ENCODE results near the gene TSC22D3.
A peak's percentile ranks its signal among the peaks of the same experiment; 100 is the strongest.
"Not testable (repeated sequence)": the region's sequence is repeated elsewhere in the genome, so short reads cannot be mapped to it uniquely, and the experiment has no call there.

Gene TSC22D3

GRCh38 chrX:107683124-107683895 lies 92.3 kb downstream of the TSC22D3 start:
- DNase-seq (ENCODE audit: low spot score) (no peak), FAIRE-seq (no peak)

- DNase-seq (ENCODE audit: low spot score) = no peak
- FAIRE-seq = no peak
These were observed 93.3 kb downstream of the TSC22D3 start for GRCh38 chrX:107682256-107682655.

GRCh38 chrX:107678957-107679740 lies 96.4 kb downstream of the TSC22D3 start:
- DNase-seq (ENCODE audit: low spot score) (no peak), FAIRE-seq (no peak)

GRCh38 chrX:107677909-107678308 lies 97.7 kb downstream of the TSC22D3 start:
- no peak for FAIRE-seq
- no peak for DNase-seq (ENCODE audit: low spot score)

GRCh38 chrX:107677501-107677901 lies 98.1 kb downstream of the TSC22D3 start:
- no peak for DNase-seq (ENCODE audit: low spot score)
- no peak for FAIRE-seq

GRCh38 chrX:107676559-107677378 lies 98.8 kb downstream of the TSC22D3 start:
- no peak for FAIRE-seq
- DNase-seq (ENCODE audit: low spot score) = peak; percentile 53

GRCh38 chrX:107675823-107676555 lies 99.6 kb downstream of the TSC22D3 start:
- DNase-seq (ENCODE audit: low spot score) (no peak), FAIRE-seq (no peak)

GRCh38 chrX:107675365-107675654 lies 100.3 kb downstream of the TSC22D3 start:
- FAIRE-seq (no peak), DNase-seq (ENCODE audit: low spot score) (no peak)

- FAIRE-seq = no peak
- DNase-seq (ENCODE audit: low spot score) = no peak
These were observed 100.9 kb downstream of the TSC22D3 start for GRCh38 chrX:107674480-107675364.

GRCh38 chrX:107673933-107674479 lies 101.6 kb downstream of the TSC22D3 start:
- DNase-seq (ENCODE audit: low spot score) (no peak), FAIRE-seq (no peak)

- FAIRE-seq (no peak), DNase-seq (ENCODE audit: low spot score) (no peak)
These were observed 102.2 kb downstream of the TSC22D3 start for GRCh38 chrX:107673431-107673830.

GRCh38 chrX:107672955-107673378 lies 102.6 kb downstream of the TSC22D3 start:
- DNase-seq (ENCODE audit: low spot score) (peak; percentile 14), FAIRE-seq (no peak)

GRCh38 chrX:107671256-107671655 lies 104.3 kb downstream of the TSC22D3 start:
- FAIRE-seq; DNase-seq (ENCODE audit: low spot score): not testable (repeated sequence)

GRCh38 chrX:107669885-107670628 lies 105.5 kb downstream of the TSC22D3 start:
- no peak for FAIRE-seq
- DNase-seq (ENCODE audit: low spot score) = no peak

- FAIRE-seq (no peak), DNase-seq (ENCODE audit: low spot score) (no peak)
These were observed 106.3 kb downstream of the TSC22D3 start for GRCh38 chrX:107669261-107669660.

GRCh38 chrX:107668710-107669109 lies 106.9 kb downstream of the TSC22D3 start:
- not testable (repeated sequence) for DNase-seq (ENCODE audit: low spot score); FAIRE-seq

GRCh38 chrX:107667426-107667825 lies 108.2 kb downstream of the TSC22D3 start:
- DNase-seq (ENCODE audit: low spot score) (no peak), FAIRE-seq (no peak)

- no peak for FAIRE-seq
- no peak for DNase-seq (ENCODE audit: low spot score)
These were observed 108.7 kb downstream of the TSC22D3 start for GRCh38 chrX:107666931-107667330.
